ENCODE data around the gene CNTN2. TPM values are rescaled to one million over a fixed set of nuclear protein-coding genes. Genes with fewer than 3 reads are reported as not detected.

The CNTN2 gene
- total and polyA plus RNA-seq, 2 of the 8 experiments (the other 6 are each of a cell fraction or from before 2014, with no cell fraction given), result 1.2 to 3.9 TPM

DNA sequence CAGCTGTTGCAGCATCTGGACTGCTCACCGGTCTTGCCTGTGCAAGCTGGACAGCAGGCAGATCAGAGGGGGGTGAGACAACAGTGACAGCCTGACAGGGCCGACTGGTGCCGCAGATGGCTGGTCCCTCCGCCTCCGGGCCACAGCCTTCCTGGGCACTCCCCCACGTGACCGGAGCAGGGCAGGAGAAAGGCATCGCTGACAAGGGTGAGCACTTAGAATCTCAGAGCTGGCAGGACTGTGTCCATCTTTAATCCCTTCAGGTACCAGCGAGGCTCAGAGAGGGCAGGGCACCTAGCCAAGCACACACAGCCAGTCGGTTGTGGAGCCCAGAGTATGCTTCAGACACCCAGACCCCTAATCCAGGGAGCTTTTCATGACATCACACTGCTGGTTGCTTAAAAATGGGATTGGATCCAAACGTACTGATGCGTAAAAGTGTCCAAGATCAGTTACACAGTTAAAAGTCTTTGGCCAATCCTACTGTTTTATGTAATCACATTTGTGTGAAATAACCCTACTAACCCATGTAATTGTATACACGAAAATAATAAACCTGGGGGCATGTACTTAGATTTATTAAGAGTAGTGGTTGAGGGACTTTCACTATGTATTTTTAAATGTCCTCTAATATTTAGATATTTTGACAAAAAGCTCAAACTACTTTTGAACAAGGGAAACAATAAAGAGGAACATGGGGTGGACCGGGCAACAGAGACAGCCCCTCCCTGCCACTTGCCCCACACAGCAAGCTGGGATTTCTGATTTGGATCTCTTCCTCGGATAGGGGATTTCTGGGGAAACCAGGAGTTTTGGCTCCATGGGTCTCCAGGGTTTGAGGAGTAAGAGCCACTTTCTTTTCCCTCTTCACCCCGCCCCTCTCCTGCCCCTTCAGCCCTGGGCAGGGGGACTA is 758 bp upstream of the CNTN2 start:
- H4K5ac ChIP-seq (ENCODE audit: insufficient read length, low read depth, low read length), result no peak overlapping the region
- peaks cover 0 to 1% of the 10 kb centered on the region in 2 experiments for H4K20me1 ChIP-seq (replicated peaks in 1 of 2; ENCODE audit: control insufficient read depth in 1 of 2, insufficient read depth in 2 of 2, low read length in 2 of 2)
- CTCF ChIA-PET (ENCODE audit: partially characterized antibody), result interaction anchor here (0.7 to 33.2 kb wide), 8 partner anchors 8 to 65 kb away, joined by 3 to 531 read pairs (median 4); no protein-coding TSS in a partner anchor
- no peak overlapping the region for H3K4ac ChIP-seq (replicated peaks; ENCODE audit: insufficient read length, low read depth, low read length)
- 79% methylated on average over 16 of the region's 16 CpGs; no CpG with 5 or more reads in 1 of the 2 experiments for WGBS, 2 experiments (ENCODE audit: extremely low coverage in 1 of 2, insufficient coverage in 1 of 2, insufficient read length in 1 of 2, insufficient replicate concordance in 2 of 2, low coverage in 1 of 2, low lambda C conversion rate in 2 of 2, missing lambda C conversion rate in 1 of 2)
- no peak overlapping the region; the same call in 1 of the 2 replicates for H4K8ac ChIP-seq (ENCODE audit: extremely low read depth, insufficient read depth, low read length)
- no peak overlapping the region for H2BK5ac ChIP-seq (ENCODE audit: low read depth, low read length)
- H4K91ac ChIP-seq (replicated peaks; ENCODE audit: insufficient read length, low read length), result no peak overlapping the region
- no peak overlapping the region for H3K23ac ChIP-seq (ENCODE audit: insufficient read length)
- no peaks in the 10 kb centered on the region for H3K36me3 ChIP-seq (ENCODE audit: control insufficient read depth in 2 of 4, insufficient read depth in 4 of 4, low read length in 3 of 4)
- H3K9ac ChIP-seq (replicated peaks in 1 of 4; ENCODE audit: extremely low read depth in 1 of 4, low read depth in 3 of 4, low read length in 3 of 4), result no peak overlapping the region
- H2BK12ac ChIP-seq (ENCODE audit: low read depth, low read length), result no peak overlapping the region
- H2AK5ac ChIP-seq (ENCODE audit: low read depth, low read length), result no peak overlapping the region
- no peak overlapping the region for H3K27ac ChIP-seq (ENCODE audit: low read depth, low read length)
- H3K9me3 ChIP-seq (ENCODE audit: insufficient read depth in 2 of 2, low read depth in 1 of 2, low read length in 1 of 2), result no peaks in the 10 kb centered on the region
- H3K14ac ChIP-seq (ENCODE audit: insufficient read length), result no peak overlapping the region
- no peak for DNase-seq (ENCODE audit: low read depth in 1 of 2, low spot score in 2 of 2)
- H3K27me3 ChIP-seq (replicated peaks in 1 of 4; ENCODE audit: control insufficient read depth in 3 of 4, extremely low read depth in 1 of 4, insufficient read depth in 3 of 4, low read length in 3 of 4), result peaks cover 0 to 32% (median 18%) of the 10 kb centered on the region in 4 experiments; a peak in 5 of 7 replicates
- no peak overlapping the region for H2BK120ac ChIP-seq (replicated peaks; ENCODE audit: low read depth, low read length)
- peaks cover 3% of the 10 kb centered on the region; the same call in 1 of the 2 replicates for H3K23me2 ChIP-seq (ENCODE audit: low read depth, low read length)
- no peak overlapping the region for H2BK20ac ChIP-seq (ENCODE audit: low read length)
- H3K18ac ChIP-seq (ENCODE audit: extremely low read depth, low read length), result no peak overlapping the region; the same call in 1 of the 2 replicates
- no peak overlapping the region for H2AFZ ChIP-seq (ENCODE audit: low read length)
- H3K79me2 ChIP-seq (ENCODE audit: control insufficient read depth in 1 of 2, insufficient read depth in 2 of 2, low read length in 2 of 2), result no peaks in the 10 kb centered on the region
- H3K4me1 ChIP-seq (replicated peaks in 1 of 4; ENCODE audit: control insufficient read depth in 3 of 4, insufficient read depth in 4 of 4, low read length in 3 of 4), result peaks cover 13 to 27% (median 16%) of the 10 kb centered on the region in 4 experiments
- H3K56ac ChIP-seq (replicated peaks; ENCODE audit: insufficient read length, low read depth, low read length), result no peak overlapping the region
- H3K4me2 ChIP-seq (ENCODE audit: insufficient read depth in 1 of 2, low read depth in 2 of 2, low read length in 2 of 2), result peak overlapping the region; percentile 57 to 90
- no peak for FAIRE-seq
- POLR2A ChIA-PET (ENCODE audit: partially characterized antibody), result no interaction called here
- H3K79me1 ChIP-seq (ENCODE audit: low read depth, low read length), result no peaks in the 10 kb centered on the region
- H3K4me3 ChIP-seq (ENCODE audit: extremely low read depth in 1 of 4, insufficient read depth in 2 of 4, low read depth in 3 of 4, low read length in 4 of 4), result peak overlapping the region; percentile 1 to 56 (median 34); a peak in 4 of 8 replicates
- H2BK15ac ChIP-seq (ENCODE audit: low read length), result no peak overlapping the region
- TF ChIP-seq MAFK (IDR thresholded peaks at IDR 0.05; ENCODE audit: low read depth, low read length), result no peak
- no peak for TF ChIP-seq CBX5 (IDR thresholded peaks at IDR 0.05; ENCODE audit: low read depth, low read length)
- TF ChIP-seq POU5F1 (IDR thresholded peaks at IDR 0.05; ENCODE audit: low read depth, low read length), result no peak
- TF ChIP-seq SAP30 (IDR thresholded peaks at IDR 0.05; ENCODE audit: insufficient read depth, insufficient replicate concordance, low read length), result no peak
- no peak for TF ChIP-seq SIN3A (conservative IDR thresholded peaks at IDR 0.05 in 1 of 2, IDR thresholded peaks at IDR 0.05 in 1 of 2; ENCODE audit: low read depth in 1 of 2, low read length in 2 of 2)
- TF ChIP-seq KDM1A (IDR thresholded peaks at IDR 0.05; ENCODE audit: borderline replicate concordance, low read length), result no peak
- no peak for TF ChIP-seq ASH2L (IDR thresholded peaks at IDR 0.05; ENCODE audit: low read length)
- TF ChIP-seq TAF7 (optimal IDR thresholded peaks at IDR 0.05; ENCODE audit: borderline replicate concordance, low read depth, low read length), result no peak
- TF ChIP-seq JUND (IDR thresholded peaks at IDR 0.05; ENCODE audit: low read length), result no peak
- TF ChIP-seq PHF8 (conservative IDR thresholded peaks at IDR 0.05; ENCODE audit: low read depth, low read length), result no peak
- TF ChIP-seq POLR2A (IDR thresholded peaks at IDR 0.05; ENCODE audit: control extremely low read depth in 1 of 2, low read depth in 2 of 2, low read length in 2 of 2), result no peak

Measured in H1 (cell line).